C4-2B (cell line): ENCODE data around the gene DTHD1.

Experiments
- CTCF ChIP-seq: fragments of 450-650 bp; conservative IDR thresholded peaks from 2 replicates; pipeline ENCODE4 v1.5.1; 2017; ENCODE audit warnings: mild to moderate bottlenecking
- ZFX ChIP-seq: fragments of 450-650 bp; IDR thresholded peaks from 2 replicates; pipeline ENCODE4 v1.6.1; 2017

DNA sequence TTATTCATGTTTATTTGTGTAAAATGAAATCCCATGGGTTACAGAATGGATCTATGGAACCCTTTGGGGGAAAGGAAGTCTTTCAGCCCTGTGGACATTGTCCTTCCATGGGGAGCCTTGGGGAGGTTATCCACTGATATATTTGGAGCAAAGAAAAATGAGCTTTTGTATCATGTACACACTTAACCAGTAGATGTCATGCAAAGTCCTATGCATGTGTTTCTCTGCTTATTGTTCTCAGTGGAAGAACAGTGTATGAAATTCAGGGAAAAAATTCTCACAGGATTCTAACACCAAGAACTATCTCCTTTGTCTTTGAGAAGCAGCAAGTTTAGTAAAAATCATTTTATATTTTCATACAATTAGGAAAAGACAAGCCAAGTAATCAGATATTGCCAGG is 105.3 kb downstream of the DTHD1 start:
- TF ChIP-seq CTCF, result peak; percentile 12
- TF ChIP-seq ZFX, result no peak
